Kidney epithelial cell (primary cell): Measurements from ENCODE around the gene CFAP97. TPM values are rescaled to one million over a fixed set of nuclear protein-coding genes. Genes with fewer than 3 reads are reported as not detected.
A peak's percentile ranks its signal among the peaks of the same experiment; 100 is the strongest.

Source experiments
- DNase-seq: peaks from one replicate; pipeline ENCODE4 v3.0.0-alpha.2; 2010; ENCODE audit warnings: low read depth
- H3K27me3 ChIP-seq: 2 replicates; pipeline ENCODE4 v1.6.0; 2011; ENCODE audit warnings: low read length; ENCODE audit not compliant: control insufficient read depth, insufficient read depth
- H3K36me3 ChIP-seq: 2 replicates; pipeline ENCODE4 v1.5.1; 2011; ENCODE audit warnings: low read length; ENCODE audit not compliant: control insufficient read depth, insufficient read depth
- H3K4me3 ChIP-seq: 2 replicates; pipeline ENCODE4 v1.5.1; 2011; ENCODE audit warnings: low read depth, mild to moderate bottlenecking, control low read depth, low read length
- total RNA-seq: library from RNA; depleted of rRNA; stranded (reverse); fragments of >200 nt; gene quantifications from 2 replicates; pipeline ENCODE4 v1.2.3, GENCODE V29; 2015
- TF ChIP-seq, protein P1 (sequence below): IDR thresholded peaks from 2 replicates; pipeline ENCODE4 v1.5.1; 2011; ENCODE audit warnings: mild to moderate bottlenecking, moderate library complexity, low read length, control low read depth, inconsistent platforms; ENCODE audit not compliant: insufficient read depth, poor library complexity, severe bottlenecking

CFAP97 gene
- total RNA-seq, 1 donor from 2014 or later: 31.2 TPM

DNA sequence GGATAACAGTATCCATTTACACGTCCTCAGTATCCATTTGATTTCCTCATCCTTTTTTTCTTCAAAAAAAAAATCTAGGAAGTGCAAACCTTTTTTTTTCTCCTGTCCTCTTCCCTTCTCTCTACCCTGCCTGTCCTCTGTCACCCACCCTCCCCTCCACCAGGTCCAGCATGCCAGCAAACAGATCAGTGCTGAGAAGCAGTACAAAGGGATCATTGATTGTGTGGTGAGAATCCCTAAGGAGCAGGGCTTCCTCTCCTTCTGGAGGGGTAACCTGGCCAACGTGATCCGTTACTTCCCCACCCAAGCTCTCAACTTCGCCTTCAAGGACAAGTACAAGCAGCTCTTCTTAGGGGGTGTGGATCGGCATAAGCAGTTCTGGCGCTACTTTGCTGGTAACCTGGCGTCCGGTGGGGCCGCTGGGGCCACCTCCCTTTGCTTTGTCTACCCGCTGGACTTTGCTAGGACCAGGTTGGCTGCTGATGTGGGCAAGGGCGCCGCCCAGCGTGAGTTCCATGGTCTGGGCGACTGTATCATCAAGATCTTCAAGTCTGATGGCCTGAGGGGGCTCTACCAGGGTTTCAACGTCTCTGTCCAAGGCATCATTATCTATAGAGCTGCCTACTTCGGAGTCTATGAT is 59.1 kb downstream of the CFAP97 start:
- TF ChIP-seq, protein P1, sequence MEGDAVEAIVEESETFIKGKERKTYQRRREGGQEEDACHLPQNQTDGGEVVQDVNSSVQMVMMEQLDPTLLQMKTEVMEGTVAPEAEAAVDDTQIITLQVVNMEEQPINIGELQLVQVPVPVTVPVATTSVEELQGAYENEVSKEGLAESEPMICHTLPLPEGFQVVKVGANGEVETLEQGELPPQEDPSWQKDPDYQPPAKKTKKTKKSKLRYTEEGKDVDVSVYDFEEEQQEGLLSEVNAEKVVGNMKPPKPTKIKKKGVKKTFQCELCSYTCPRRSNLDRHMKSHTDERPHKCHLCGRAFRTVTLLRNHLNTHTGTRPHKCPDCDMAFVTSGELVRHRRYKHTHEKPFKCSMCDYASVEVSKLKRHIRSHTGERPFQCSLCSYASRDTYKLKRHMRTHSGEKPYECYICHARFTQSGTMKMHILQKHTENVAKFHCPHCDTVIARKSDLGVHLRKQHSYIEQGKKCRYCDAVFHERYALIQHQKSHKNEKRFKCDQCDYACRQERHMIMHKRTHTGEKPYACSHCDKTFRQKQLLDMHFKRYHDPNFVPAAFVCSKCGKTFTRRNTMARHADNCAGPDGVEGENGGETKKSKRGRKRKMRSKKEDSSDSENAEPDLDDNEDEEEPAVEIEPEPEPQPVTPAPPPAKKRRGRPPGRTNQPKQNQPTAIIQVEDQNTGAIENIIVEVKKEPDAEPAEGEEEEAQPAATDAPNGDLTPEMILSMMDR: no peak
- DNase-seq: no peak
- Histone ChIP-seq H3K36me3 (no peaks in the 10 kb centered on the region), H3K4me3 (no peak overlapping the region), H3K27me3 (no peaks in the 10 kb centered on the region)

DNA sequence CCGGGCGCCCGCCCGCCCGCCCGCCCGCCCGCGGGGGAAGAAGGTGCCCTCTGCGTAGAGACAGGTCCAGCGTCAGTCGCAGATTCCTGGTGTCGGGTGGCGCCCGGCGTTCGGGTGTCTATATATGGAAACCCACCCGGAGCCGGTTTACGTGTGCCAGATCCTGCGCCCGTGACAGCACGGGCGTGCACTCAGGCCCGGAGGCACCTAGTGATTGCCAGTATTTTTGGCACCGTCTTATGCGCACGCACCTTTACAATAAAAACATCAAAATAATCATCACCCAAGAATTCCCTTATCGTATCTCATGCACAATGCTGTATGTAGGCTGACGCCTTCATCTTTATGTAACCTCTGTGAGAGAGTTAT is 60.2 kb downstream of the CFAP97 start:
- H3K27me3 ChIP-seq: no peaks in the 10 kb centered on the region
- H3K36me3 ChIP-seq: no peaks in the 10 kb centered on the region
- TF ChIP-seq, protein P1: no peak
- H3K4me3 ChIP-seq: peak overlapping the region; percentile 90
- DNase-seq: no peak

DNA sequence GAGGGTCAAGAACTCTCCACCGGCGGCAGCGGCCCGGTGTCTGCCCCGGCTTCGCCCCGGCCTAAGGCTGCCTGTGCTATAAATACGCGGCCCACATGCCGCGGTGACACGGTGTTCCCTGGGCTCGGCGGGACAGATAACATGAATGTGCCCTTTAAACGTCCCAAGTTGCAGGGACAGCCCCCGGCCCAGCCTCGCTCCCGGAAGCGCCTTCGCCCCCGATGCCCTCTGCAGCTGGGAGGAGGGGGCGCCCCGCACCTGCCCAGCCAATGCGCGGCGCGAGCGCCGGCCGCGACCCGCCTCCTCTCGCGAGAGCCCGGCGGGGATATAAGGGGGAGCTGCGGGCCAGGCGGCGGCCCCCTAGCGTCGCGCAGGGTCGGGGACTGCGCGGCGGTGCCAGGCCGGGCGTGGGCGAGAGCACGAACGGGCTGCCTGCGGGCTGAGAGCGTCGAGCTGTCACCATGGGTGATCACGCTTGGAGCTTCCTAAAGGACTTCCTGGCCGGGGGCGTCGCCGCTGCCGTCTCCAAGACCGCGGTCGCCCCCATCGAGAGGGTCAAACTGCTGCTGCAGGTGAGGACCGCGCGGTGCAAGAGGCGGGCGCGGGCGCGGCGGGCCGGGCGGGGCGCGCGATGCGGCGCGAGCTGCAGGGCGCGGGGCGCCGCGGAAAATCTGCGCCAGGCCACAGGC is 60.7 kb downstream of the CFAP97 start, which contains the start of gene SLC25A4:
TSS of gene SLC25A4 (plus strand) at position 355 of the 689 bp plus-strand sequence. CDS start at position 462, 107 bp downstream.
- peak; percentile 31 for DNase-seq
- no peaks in the 10 kb centered on the region for H3K27me3 ChIP-seq
- H3K36me3 ChIP-seq: no peaks in the 10 kb centered on the region
- peak within 1 kb of the TSS; percentile 90 for H3K4me3 ChIP-seq
- TF ChIP-seq, protein P1: peak; percentile 9

DNA sequence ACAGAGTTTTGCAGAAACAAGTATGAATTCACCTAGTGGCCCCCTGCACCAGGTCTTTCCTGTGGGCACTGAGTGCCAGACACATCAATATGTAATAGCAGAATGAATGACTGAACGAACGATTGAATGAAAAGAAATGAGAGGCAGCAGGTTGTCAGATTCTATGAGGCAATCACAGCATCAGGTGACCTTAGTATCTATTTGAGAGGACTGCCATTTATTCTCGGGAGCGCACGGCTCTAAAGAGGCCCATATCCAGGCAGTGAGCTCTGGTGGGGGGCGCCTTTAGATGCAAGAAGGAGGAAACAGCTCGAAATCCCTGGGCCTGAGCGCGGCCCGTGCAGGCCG is 61.3 kb downstream of the CFAP97 start:
- no peak for DNase-seq
- H3K36me3 ChIP-seq: no peaks in the 10 kb centered on the region
- no peaks in the 10 kb centered on the region for H3K27me3 ChIP-seq
- TF ChIP-seq, protein P1: no peak
- peak overlapping the region; percentile 90 for H3K4me3 ChIP-seq

DNA sequence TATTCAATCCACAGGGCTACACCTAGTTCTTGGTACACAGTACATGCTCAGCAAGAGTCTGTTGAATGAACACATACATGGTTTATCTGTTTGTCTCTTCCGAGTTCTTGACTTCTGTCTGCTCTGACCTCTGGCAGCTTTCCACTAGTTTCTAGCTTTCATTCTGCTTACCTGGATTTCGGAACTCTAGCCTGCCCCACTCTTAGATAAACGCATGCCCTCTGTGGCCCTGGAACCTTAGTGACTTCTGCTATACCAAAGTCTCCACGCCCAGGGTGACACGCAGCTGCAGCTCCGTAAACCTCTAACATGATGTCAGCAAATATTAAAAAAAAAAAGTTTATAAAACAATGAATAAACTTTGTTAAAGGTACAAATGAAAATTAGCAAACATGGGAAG is 62.0 kb downstream of the CFAP97 start:
- Histone ChIP-seq H3K4me3 (no peak overlapping the region), H3K27me3 (no peaks in the 10 kb centered on the region), H3K36me3 (no peaks in the 10 kb centered on the region)
- TF ChIP-seq, protein P1: no peak
- no peak for DNase-seq
